ENCODE measurements around the gene MOB3B. TPM values are rescaled to one million over a fixed set of nuclear protein-coding genes. Genes with fewer than 3 reads are reported as not detected.

MOB3B gene
- total RNA-seq, 2 experiments from 2014 or later, result 0.25 to 0.30 TPM

GRCh38 chr9:27462846-27463245 is 66.8 kb downstream of the MOB3B start:
- H3K4me3 Mint-ChIP-seq, result no peak overlapping the region
- Histone ChIP-seq H3K36me3 (ENCODE audit: insufficient read depth, low read length) (no peaks in the 10 kb centered on the region), H3K27me3 (ENCODE audit: control insufficient read depth in 1 of 2, insufficient read depth in 2 of 2, low read length in 2 of 2) (no peaks in the 10 kb centered on the region), H3K9me3 (ENCODE audit: control insufficient read depth in 1 of 2, insufficient read depth in 1 of 2, low read length in 2 of 2) (no peaks in the 10 kb centered on the region), H3K4me3 (ENCODE audit: low read length) (no peak overlapping the region), H3K4me1 (ENCODE audit: insufficient read depth, low read length) (no peaks in the 10 kb centered on the region), H3K27ac (ENCODE audit: low read depth in 1 of 2, low read length in 2 of 2) (no peak overlapping the region)
- H3K4me1 Mint-ChIP-seq (ENCODE audit: low read depth), result no peaks in the 10 kb centered on the region
- CTCF ChIA-PET, result interaction anchor here (1.2 kb wide), 1 partner anchor 21 kb away, joined by 3 read pairs; no protein-coding TSS in a partner anchor
- no peak for TF ChIP-seq CTCF (IDR thresholded peaks at IDR 0.05)
- POLR2A ChIA-PET, result no interaction called here
- DNase-seq (no peak), ATAC-seq (ENCODE audit: poor library complexity) (no peak)
- H3K9me3 Mint-ChIP-seq, result no peaks in the 10 kb centered on the region
- intact Hi-C loops (cut with DNase I, micrococcal nuclease), result no loop called here
- no peaks in the 10 kb centered on the region for H3K36me3 Mint-ChIP-seq (ENCODE audit: low read depth)
- H3K27ac Mint-ChIP-seq, result no peak overlapping the region
- H3K27me3 Mint-ChIP-seq, result no peaks in the 10 kb centered on the region

- Histone ChIP-seq H3K4me1 (ENCODE audit: insufficient read depth, low read length) (peaks cover under 1% of the 10 kb centered on the region), H3K36me3 (ENCODE audit: insufficient read depth, low read length) (no peaks in the 10 kb centered on the region), H3K27me3 (ENCODE audit: control insufficient read depth in 1 of 2, insufficient read depth in 2 of 2, low read length in 2 of 2) (no peaks in the 10 kb centered on the region), H3K27ac (ENCODE audit: low read depth in 1 of 2, low read length in 2 of 2) (no peak overlapping the region), H3K4me3 (ENCODE audit: low read length) (no peak overlapping the region), H3K9me3 (ENCODE audit: control insufficient read depth in 1 of 2, insufficient read depth in 1 of 2, low read length in 2 of 2) (no peaks in the 10 kb centered on the region)
- intact Hi-C loops (cut with DNase I, micrococcal nuclease), result no loop called here
- Mint-ChIP-seq H3K27ac (no peak overlapping the region), H3K36me3 (ENCODE audit: low read depth) (no peaks in the 10 kb centered on the region), H3K9me3 (no peaks in the 10 kb centered on the region), H3K4me1 (ENCODE audit: low read depth) (peaks cover 3% of the 10 kb centered on the region), H3K27me3 (no peaks in the 10 kb centered on the region), H3K4me3 (no peak overlapping the region)
- no peak for ATAC-seq (ENCODE audit: poor library complexity)
- ChIA-PET CTCF (interaction anchor here (1.2 kb wide), 1 partner anchor 21 kb away, joined by 3 read pairs; no protein-coding TSS in a partner anchor), POLR2A (no interaction called here)
- no peak for TF ChIP-seq CTCF (IDR thresholded peaks at IDR 0.05)
- no peak for DNase-seq
Observed at GRCh38 chr9:27462434-27462833, 67.2 kb downstream of the MOB3B start.

GRCh38 chr9:27460226-27461023 is 69.2 kb downstream of the MOB3B start:
- H3K27me3 ChIP-seq (ENCODE audit: control insufficient read depth in 1 of 2, insufficient read depth in 2 of 2, low read length in 2 of 2), result no peaks in the 10 kb centered on the region
- no peaks in the 10 kb centered on the region for H3K9me3 ChIP-seq (ENCODE audit: control insufficient read depth in 1 of 2, insufficient read depth in 1 of 2, low read length in 2 of 2)
- no peaks in the 10 kb centered on the region for H3K36me3 ChIP-seq (ENCODE audit: insufficient read depth, low read length)
- no peak overlapping the region for H3K4me3 ChIP-seq (ENCODE audit: low read length)
- no peak for ATAC-seq (ENCODE audit: poor library complexity)
- POLR2A ChIA-PET, result no interaction called here
- DNase-seq, result peak in 3 of 14 experiments; percentile 6 to 65 (median 44)
- CTCF ChIA-PET, result interaction anchor here (0.7 kb wide), 1 partner anchor 10 kb away, joined by 6 read pairs; no protein-coding TSS in a partner anchor
- H3K4me1 Mint-ChIP-seq (ENCODE audit: low read depth), result peaks cover 6% of the 10 kb centered on the region
- no peak overlapping the region for H3K4me3 Mint-ChIP-seq
- no peak overlapping the region for H3K27ac Mint-ChIP-seq
- H3K27me3 Mint-ChIP-seq, result no peaks in the 10 kb centered on the region
- H3K36me3 Mint-ChIP-seq (ENCODE audit: low read depth), result peaks cover 8% of the 10 kb centered on the region
- H3K9me3 Mint-ChIP-seq, result no peaks in the 10 kb centered on the region
- intact Hi-C loops (cut with DNase I, micrococcal nuclease), result no loop called here
- TF ChIP-seq CTCF (IDR thresholded peaks at IDR 0.05), result no peak
- H3K27ac ChIP-seq (ENCODE audit: low read depth in 1 of 2, low read length in 2 of 2), result no peak overlapping the region
- H3K4me1 ChIP-seq (ENCODE audit: insufficient read depth, low read length), result peaks cover 3% of the 10 kb centered on the region
